OCI-LY1 (cell line): Measurements from ENCODE around the gene SCAMP3.

ENCODE experiments used
- H2AFZ ChIP-seq: fragments of 200-600 bp; sonication (generic), shearing (Covaris generic); 2 replicates; pipeline ENCODE4 v1.6.0; 2014; ENCODE audit warnings: antibody characterized with exemption, mild to moderate bottlenecking, low read length
- H3F3A ChIP-seq: fragments of 200-600 bp; sonication (generic), shearing (Covaris generic); 2 replicates; pipeline ENCODE4 v1.6.0; 2014; ENCODE audit warnings: mild to moderate bottlenecking, antibody characterized with exemption, low read length, moderate library complexity; ENCODE audit not compliant: insufficient read depth
- H3K27ac ChIP-seq: fragments of 200-600 bp; sonication (generic); 2 replicates; pipeline ENCODE4 v1.5.1; 2014; ENCODE audit warnings: low read length, mixed run types, mild to moderate bottlenecking, low read depth; ENCODE audit not compliant: poor library complexity, severe bottlenecking
- H3K27me3 ChIP-seq: fragments of 200-600 bp; sonication (generic); 2 replicates; pipeline ENCODE4 v1.6.0; 2014; ENCODE audit warnings: antibody characterized with exemption, mild to moderate bottlenecking, low read length, moderate library complexity; ENCODE audit not compliant: insufficient read depth
- H3K36me3 ChIP-seq: fragments of 200-600 bp; sonication (generic); 2 replicates; pipeline ENCODE4 v1.6.1; 2014; ENCODE audit warnings: mild to moderate bottlenecking, antibody characterized with exemption, low read length, moderate library complexity, mixed read lengths; ENCODE audit not compliant: insufficient read depth
- H3K4me1 ChIP-seq: fragments of 200-600 bp; sonication (generic); 2 replicates; pipeline ENCODE4 v1.5.1; 2014; ENCODE audit warnings: mild to moderate bottlenecking, low read length, moderate library complexity; ENCODE audit not compliant: insufficient read depth, severe bottlenecking
- H3K4me2 ChIP-seq: fragments of 200-600 bp; sonication (generic), shearing (Covaris generic); 2 replicates; pipeline ENCODE4 v1.6.1; 2014; ENCODE audit warnings: low read length
- H3K4me3 ChIP-seq: fragments of 200-600 bp; sonication (generic); 2 replicates; pipeline ENCODE4 v1.5.1; 2014; ENCODE audit warnings: low read length, low read depth, mild to moderate bottlenecking, mixed read lengths; ENCODE audit not compliant: poor library complexity, severe bottlenecking
- H3K79me2 ChIP-seq: fragments of 200-600 bp; shearing (Covaris generic); 2 replicates; pipeline ENCODE4 v1.6.1; 2016; ENCODE audit warnings: mixed run types, low read length, mixed read lengths; ENCODE audit not compliant: insufficient read depth
- H3K9ac ChIP-seq: fragments of 200-600 bp; sonication (generic), shearing (Covaris generic); 2 replicates; pipeline ENCODE4 v1.6.1; 2014; ENCODE audit warnings: mild to moderate bottlenecking, low read length, mixed read lengths
- H3K9me2 ChIP-seq: fragments of 200-600 bp; sonication (generic), shearing (Covaris generic); 2 replicates; pipeline ENCODE4 v1.6.1; 2014; ENCODE audit warnings: low read depth, mild to moderate bottlenecking, low read length, mixed read lengths
- H3K9me3 ChIP-seq: fragments of 200-600 bp; shearing (Covaris generic); 2 replicates; pipeline ENCODE4 v1.6.1; 2014; ENCODE audit warnings: low read length, mixed read lengths
- H4K20me1 ChIP-seq: fragments of 200-600 bp; sonication (generic), shearing (Covaris generic); 2 replicates; pipeline ENCODE4 v1.6.0; 2016; ENCODE audit warnings: mild to moderate bottlenecking, low read length; ENCODE audit not compliant: insufficient read depth
- CTCF ChIP-seq: fragments of 200-600 bp; sonication (generic), shearing (Covaris generic); IDR thresholded peaks from 2 replicates; pipeline ENCODE4 v1.5.1; 2017; ENCODE audit warnings: mild to moderate bottlenecking, antibody characterized with exemption, low read length, moderate library complexity, mixed read lengths
- EZH2 ChIP-seq: fragments of 200-600 bp; sonication (generic), shearing (Covaris generic); IDR thresholded peaks from 2 replicates; pipeline ENCODE4 v1.8.0; 2017; ENCODE audit warnings: borderline replicate concordance, mixed run types, mild to moderate bottlenecking, antibody characterized with exemption, low read length, moderate library complexity, mixed read lengths

Gene SCAMP3

GRCh38 chr1:155301342-155301841, 39.2 kb upstream of the SCAMP3 start, which contains the start of gene PKLR:
PKLR (minus strand) TSS chr1:155301438; CDS start chr1:155301395, 43 bp downstream.
- Histone ChIP-seq H3K27me3 (no peaks in the 10 kb centered on the region), H3K9ac (no peak within 1 kb of the TSS), H3K79me2 (no peaks in the 10 kb centered on the region), H3K9me2 (no peaks in the 10 kb centered on the region), H3K4me2 (no peak within 1 kb of the TSS), H3K4me3 (no peak within 1 kb of the TSS), H3K9me3 (no peaks in the 10 kb centered on the region), H2AFZ (no peak within 1 kb of the TSS), H3K27ac (no peak within 1 kb of the TSS), H3K4me1 (peaks cover 23% of the 10 kb centered on the region), H3F3A (no peaks in the 10 kb centered on the region), H4K20me1 (no peaks in the 10 kb centered on the region), H3K36me3 (no peaks in the 10 kb centered on the region)
- TF ChIP-seq EZH2 = no peak
- TF ChIP-seq CTCF = no peak

GRCh38 chr1:155300553-155301329, 38.6 kb upstream of the SCAMP3 start:
- Histone ChIP-seq H3K9me3 (no peaks in the 10 kb centered on the region), H4K20me1 (no peaks in the 10 kb centered on the region), H3K4me1 (peaks cover 23% of the 10 kb centered on the region), H3K9me2 (no peaks in the 10 kb centered on the region), H3K27me3 (no peaks in the 10 kb centered on the region), H3K4me3 (no peak overlapping the region), H3K9ac (no peak overlapping the region), H3F3A (no peaks in the 10 kb centered on the region), H3K27ac (no peak overlapping the region), H3K4me2 (no peak overlapping the region), H3K36me3 (no peaks in the 10 kb centered on the region), H2AFZ (no peak overlapping the region), H3K79me2 (no peaks in the 10 kb centered on the region)
- TF ChIP-seq EZH2 = no peak

- Histone ChIP-seq H3K36me3 (no peaks in the 10 kb centered on the region), H2AFZ (no peak overlapping the region), H3K4me2 (no peak overlapping the region), H3K79me2 (no peaks in the 10 kb centered on the region), H3F3A (no peaks in the 10 kb centered on the region), H3K9ac (no peak overlapping the region), H3K9me2 (no peaks in the 10 kb centered on the region), H3K9me3 (no peaks in the 10 kb centered on the region), H3K4me3 (no peak overlapping the region), H3K4me1 (peaks cover 21% of the 10 kb centered on the region), H3K27ac (no peak overlapping the region), H4K20me1 (no peaks in the 10 kb centered on the region), H3K27me3 (no peaks in the 10 kb centered on the region)
- TF ChIP-seq CTCF (no peak), EZH2 (no peak)
Observed at GRCh38 chr1:155300024-155300423, 37.9 kb upstream of the SCAMP3 start.
